Esophagus squamous epithelium (tissue), 4 donors: ENCODE data around the gene STRADB.

ENCODE experiments used
- POLR2A ChIP-seq, 4 donors: fragments of 450-650 bp; IDR thresholded peaks; one replicate each; pipeline ENCODE4 v1.6.1; 2017; ENCODE audit warnings: antibody characterized with exemption in 4 of 4, mild to moderate bottlenecking in 4 of 4, moderate library complexity in 3 of 4
- TF ChIP-seq, protein P1 (sequence below), 6 experiments: fragments of 450-650 bp in 4 of 6; fragments of 200-600 bp in 2 of 6; sonication (generic) in 2 of 6; IDR thresholded peaks; one replicate each; pipeline ENCODE4 v1.5.1; 2016 to 2019; ENCODE audit warnings: antibody characterized with exemption in 6 of 6, mild to moderate bottlenecking in 4 of 6, moderate library complexity in 4 of 6

DNA sequence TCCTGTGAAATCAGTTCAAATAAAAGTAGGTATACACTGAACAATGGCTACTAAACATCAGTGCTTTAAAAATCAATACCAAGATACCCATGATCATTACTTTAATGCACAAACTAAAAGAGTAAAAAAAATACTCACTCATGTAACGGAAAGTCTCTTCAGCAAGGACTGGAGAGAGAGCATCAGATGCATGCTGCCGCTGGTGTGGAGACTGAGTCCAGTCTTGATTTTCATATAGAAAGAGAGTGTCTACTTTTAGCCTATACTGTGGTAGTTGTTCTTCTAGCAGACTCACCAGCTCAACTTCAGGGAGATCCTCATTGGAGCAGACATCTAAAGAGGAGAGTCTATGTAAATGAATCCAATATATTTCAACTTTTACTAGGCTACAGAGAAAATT, 44.3 kb upstream of the STRADB start:
- TF ChIP-seq, protein P1, sequence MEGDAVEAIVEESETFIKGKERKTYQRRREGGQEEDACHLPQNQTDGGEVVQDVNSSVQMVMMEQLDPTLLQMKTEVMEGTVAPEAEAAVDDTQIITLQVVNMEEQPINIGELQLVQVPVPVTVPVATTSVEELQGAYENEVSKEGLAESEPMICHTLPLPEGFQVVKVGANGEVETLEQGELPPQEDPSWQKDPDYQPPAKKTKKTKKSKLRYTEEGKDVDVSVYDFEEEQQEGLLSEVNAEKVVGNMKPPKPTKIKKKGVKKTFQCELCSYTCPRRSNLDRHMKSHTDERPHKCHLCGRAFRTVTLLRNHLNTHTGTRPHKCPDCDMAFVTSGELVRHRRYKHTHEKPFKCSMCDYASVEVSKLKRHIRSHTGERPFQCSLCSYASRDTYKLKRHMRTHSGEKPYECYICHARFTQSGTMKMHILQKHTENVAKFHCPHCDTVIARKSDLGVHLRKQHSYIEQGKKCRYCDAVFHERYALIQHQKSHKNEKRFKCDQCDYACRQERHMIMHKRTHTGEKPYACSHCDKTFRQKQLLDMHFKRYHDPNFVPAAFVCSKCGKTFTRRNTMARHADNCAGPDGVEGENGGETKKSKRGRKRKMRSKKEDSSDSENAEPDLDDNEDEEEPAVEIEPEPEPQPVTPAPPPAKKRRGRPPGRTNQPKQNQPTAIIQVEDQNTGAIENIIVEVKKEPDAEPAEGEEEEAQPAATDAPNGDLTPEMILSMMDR (IDR thresholded peaks at IDR 0.05): no peak
- no peak for TF ChIP-seq POLR2A (IDR thresholded peaks at IDR 0.05)
